GM18951 (cell line): ENCODE data around the gene SNRNP25.
"Not testable (repeated sequence)": the region's sequence is repeated elsewhere in the genome, so short reads cannot be mapped to it uniquely, and the experiment has no call there.

Experiments
- POLR2A ChIP-seq: IDR thresholded peaks from 4 replicates; pipeline ENCODE4 v1.6.1; 2011; ENCODE audit warnings: mild to moderate bottlenecking; ENCODE audit not compliant: insufficient read length, insufficient read depth; ENCODE audit errors: extremely low read depth
- in situ Hi-C: fragments of 300-500 bp; cut with MboI; formaldehyde crosslinking; loops from one replicate; pipeline ENCODE4 v1.12.0; 2022; ENCODE audit warnings: low sequenced_read_pairs, mixed read lengths, inconsistent platforms; ENCODE audit not compliant: unreplicated experiment

Gene SNRNP25

GRCh38 chr16:35678-36305 lies 17.8 kb upstream of the SNRNP25 start:
- in situ Hi-C loops, result no loop called here
- no peak for TF ChIP-seq POLR2A

GRCh38 chr16:36336-36984 lies 17.2 kb upstream of the SNRNP25 start:
- TF ChIP-seq POLR2A, result no peak
- in situ Hi-C loops, result no loop called here

GRCh38 chr16:37511-37910 lies 16.1 kb upstream of the SNRNP25 start:
- no peak for TF ChIP-seq POLR2A

DNA sequence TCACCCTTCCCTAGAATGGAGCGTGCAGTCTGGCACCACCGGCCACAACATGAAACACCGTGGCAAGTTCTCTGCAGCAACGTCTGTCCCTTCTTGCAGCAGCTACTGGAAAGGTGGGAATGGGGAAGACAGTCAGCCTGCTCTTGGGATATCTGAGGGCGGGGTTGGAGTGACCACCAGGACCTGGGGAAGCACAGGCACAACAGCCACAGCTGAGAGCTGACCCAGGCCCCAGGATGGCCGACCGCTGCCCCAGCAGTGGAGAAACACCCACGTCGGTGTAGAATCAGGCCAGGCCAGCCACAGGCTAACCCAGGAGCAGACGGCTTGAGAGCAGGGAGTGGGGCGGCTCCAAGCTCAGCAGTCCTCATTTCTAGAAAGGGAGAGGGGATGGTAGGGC lies 15.4 kb upstream of the SNRNP25 start:
- in situ Hi-C loops, result not testable (repeated sequence)

More at GRCh38 chr16:37511-37910, 16.1 kb upstream of the SNRNP25 start:
- in situ Hi-C loops, result no loop called here

DNA sequence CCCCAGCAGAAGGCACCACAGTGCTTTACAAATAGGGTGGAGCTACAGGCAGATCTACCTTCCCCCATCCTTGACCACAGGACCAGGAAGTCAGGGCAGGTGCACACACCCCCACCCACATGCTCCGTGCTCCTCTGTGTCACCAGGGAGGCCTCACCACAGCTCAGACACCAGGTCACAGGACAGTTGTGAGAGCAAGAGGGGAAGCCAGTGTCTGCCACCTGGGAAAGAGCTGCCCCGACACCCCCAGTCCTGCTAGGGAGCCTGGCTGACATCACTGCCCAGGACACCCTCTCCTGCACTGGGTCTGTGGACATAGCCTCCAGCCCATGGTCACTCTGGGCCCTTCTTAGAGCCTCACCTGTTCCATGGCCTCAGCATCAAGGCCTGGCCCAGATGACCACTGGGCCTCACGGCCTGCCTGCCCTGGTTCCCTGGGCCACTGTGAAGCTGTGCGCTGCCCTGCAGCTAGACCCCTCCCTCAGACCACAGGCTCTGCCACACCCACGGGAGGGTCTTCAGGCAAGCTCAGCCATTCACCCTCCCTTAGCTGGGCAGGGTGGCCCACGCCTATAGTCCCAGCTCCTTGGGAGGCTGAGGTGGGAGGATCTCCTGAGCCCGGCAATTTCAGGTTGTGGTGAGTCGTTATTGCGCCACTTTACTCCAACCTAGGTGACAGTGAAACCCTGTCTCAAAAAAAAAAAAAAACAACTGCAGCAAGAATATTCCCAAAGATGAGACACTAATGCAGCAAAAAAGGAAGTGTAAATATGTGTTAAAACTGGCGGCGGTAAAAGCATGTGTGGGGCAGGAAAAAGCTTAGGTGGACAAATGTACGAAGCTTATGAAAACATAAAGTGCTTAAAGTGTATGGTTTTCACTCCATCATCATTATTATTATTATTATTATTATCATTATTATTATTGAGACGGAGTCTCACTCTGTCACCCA lies 14.4 kb upstream of the SNRNP25 start:
- TF ChIP-seq POLR2A, result peak; percentile 32
- in situ Hi-C loops, result no loop called here

GRCh38 chr16:41439-42068 lies 12.1 kb upstream of the SNRNP25 start:
- no peak for TF ChIP-seq POLR2A
- in situ Hi-C loops, result no loop called here

DNA sequence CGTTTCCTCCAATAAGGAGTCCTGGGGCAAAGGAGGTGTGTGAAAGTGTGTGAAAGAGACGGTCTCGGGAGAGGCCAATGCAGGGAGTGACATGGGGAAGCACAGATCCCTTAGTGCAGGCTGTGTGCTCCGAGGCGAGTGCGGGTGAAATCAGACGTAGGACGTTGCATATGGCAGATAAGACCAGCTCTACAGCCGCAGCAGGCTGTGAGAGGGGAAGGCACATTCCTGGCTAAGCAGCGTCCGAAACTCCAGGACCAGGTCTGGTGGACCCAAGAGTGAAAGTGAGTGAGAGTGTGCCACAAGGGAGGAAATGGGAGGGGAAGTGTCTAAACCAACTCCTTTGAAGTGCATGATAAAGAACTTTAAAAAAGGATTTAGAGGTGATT lies 11.6 kb upstream of the SNRNP25 start:
- in situ Hi-C loops, result no loop called here
- TF ChIP-seq POLR2A, result no peak

- TF ChIP-seq POLR2A, result no peak
- in situ Hi-C loops, result no loop called here
Observed at GRCh38 chr16:42691-43090, 10.9 kb upstream of the SNRNP25 start.

DNA sequence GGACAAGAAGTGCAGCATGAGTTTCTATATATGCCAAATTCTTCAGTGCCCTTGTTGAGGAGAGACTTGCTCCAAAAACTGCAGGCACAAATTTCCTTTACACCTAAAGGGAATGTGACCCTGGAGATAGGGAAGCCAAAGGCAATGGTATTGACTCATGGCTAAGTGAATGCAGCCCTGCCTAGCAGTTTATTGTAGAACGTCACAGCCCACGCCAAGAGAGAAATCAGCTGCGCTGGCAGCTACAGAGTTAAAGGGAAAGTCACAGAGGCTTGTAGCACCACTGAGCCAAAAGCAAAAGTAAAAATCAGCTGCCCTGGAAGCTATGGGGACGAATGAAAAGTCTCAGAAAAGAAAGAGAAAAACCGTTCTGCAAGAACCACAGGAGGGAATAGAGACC lies 10.3 kb upstream of the SNRNP25 start:
- in situ Hi-C loops, result no loop called here
- no peak for TF ChIP-seq POLR2A

GRCh38 chr16:44655-45054 lies 9.0 kb upstream of the SNRNP25 start:
- no peak for TF ChIP-seq POLR2A
- in situ Hi-C loops, result no loop called here

- in situ Hi-C loops, result no loop called here
- TF ChIP-seq POLR2A, result no peak
Observed at GRCh38 chr16:45454-45853, 8.2 kb upstream of the SNRNP25 start.

DNA sequence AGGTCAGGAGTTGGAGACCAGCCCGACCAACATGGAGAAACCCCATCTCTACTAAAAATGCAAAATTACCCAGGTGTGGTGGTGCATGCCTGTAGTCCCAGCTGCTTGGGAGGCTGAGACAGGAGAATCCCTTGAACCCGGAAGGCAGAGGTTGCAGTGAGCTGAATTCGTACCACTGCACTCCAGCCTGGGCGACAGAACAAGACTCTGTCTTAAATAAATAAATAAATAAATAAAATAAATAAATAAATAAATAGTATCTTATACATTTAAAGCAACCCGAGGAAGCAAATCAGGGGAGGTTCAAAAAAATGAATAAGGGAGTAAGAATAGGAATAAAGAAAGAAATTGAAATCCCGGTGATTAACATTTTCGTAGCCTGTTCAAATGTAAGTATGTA lies 7.1 kb upstream of the SNRNP25 start:
- in situ Hi-C loops, result not testable (repeated sequence)

- no peak for TF ChIP-seq POLR2A
- in situ Hi-C loops, result no loop called here
Observed at GRCh38 chr16:47234-47633, 6.4 kb upstream of the SNRNP25 start.
